Hepatic stellate cell (primary cell): ENCODE measurements around the gene PRADC1.
"Not testable (repeated sequence)": the region's sequence is repeated elsewhere in the genome, so short reads cannot be mapped to it uniquely, and the experiment has no call there.

ENCODE experiments used
- DNase-seq: peaks from one replicate; pipeline ENCODE4 v3.0.0; 2011; ENCODE audit warnings: low spot score

PRADC1 gene

DNA sequence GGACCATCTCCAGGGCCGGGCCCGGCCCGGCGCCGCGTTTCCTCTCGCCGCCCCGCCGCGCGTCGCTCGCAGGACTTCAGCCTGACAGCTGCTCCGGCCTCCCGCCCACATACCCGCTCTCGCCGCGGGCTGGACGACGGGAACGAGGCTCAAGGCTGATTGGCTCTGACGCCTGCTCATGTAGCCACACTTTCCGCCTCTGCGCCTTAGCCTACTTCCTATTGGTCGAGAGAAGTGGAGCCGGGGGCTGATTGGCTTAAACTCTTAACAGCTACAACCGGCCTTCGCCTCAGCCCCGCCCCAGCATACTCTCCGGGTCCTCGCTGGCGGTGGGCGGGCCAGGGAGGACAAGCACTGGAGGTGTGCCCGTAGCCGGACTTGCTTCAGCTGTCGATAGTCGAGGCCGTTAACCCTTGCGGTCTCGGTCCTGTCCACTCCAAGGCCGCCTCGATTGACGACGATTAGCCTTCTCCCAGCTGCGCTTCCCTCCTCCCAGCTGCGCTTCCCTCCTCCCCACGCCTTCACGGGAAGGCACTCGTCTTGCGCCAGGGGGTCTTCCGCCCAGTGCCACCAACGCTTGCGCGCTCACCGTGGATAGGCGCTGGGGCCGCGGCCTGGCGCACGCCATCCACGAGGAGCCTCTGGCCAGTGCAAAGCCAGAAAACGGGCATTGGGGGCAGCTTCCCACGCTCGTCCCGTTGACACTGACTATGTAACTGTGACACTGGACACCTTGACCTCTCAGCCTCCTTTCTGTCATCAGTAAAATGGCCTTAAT is at the start of gene PRADC1:
Gene PRADC1 (minus strand): TSS at position 86 of the 778 bp plus-strand sequence. CDS start 79 bp downstream, at position 7.
- peak; percentile 100 for DNase-seq

DNA sequence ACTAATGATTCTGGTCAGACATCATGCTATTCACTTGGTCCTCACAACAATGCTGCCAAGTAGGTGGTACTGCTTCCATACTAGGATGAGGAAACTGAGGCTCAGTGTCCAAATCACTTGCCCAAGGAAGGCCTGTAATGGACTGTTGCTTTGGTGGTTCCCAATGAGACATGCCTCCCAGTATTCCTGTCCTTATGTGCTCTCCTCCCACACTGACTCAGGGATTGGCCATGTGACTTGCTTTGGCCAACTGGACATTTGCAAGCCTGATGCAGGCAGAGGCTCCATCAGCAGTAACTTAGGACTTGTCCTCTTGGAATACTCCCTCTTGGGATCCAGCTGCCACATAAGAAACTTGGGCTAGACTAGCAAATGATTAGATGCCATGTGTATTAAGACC is 48.2 kb upstream of the PRADC1 start:
- no peak for DNase-seq

GRCh38 chr2:73279852-73280251 is 46.8 kb upstream of the PRADC1 start:
- DNase-seq, result no peak

GRCh38 chr2:73272270-73272669 is 39.2 kb upstream of the PRADC1 start:
- DNase-seq, result no peak

DNA sequence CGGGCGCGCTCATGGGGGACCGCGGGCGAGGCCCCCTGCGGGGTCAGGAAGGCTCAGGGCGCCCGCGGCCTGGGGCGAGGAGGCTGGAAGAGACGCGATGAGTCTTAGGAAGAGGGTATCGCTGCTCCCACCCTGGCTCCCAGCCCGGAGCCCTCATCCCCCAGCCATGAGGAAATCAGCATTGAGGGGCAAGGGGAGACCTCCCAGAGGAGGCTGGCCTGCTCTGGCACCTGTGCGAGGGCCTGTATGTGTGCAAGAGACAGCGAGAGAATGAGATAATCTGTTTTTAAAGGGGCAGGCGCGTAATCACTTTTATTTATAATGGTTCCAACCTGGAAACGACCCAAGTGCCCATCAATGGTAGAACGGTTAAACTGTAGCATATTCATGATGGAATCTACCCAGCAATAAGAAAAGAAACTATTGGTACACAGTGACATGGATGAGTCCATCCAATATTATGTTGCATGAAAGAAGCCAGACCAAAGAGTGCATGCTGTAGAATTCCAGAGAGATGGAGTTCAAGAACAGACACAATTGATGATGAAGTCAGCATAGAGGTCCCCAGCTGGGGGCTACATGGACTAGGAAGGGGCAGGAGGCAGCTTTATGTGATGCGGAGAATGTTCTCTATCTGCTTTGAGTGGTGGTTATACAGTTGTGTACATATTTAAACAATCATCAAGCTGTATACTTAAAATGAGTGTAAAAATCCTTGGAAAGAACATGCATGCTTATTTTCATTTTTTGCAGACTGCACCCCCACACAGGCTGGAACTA is 36.8 kb upstream of the PRADC1 start:
- no peak for DNase-seq

GRCh38 chr2:73268830-73269685 is 36.0 kb upstream of the PRADC1 start:
- DNase-seq, result no peak

DNA sequence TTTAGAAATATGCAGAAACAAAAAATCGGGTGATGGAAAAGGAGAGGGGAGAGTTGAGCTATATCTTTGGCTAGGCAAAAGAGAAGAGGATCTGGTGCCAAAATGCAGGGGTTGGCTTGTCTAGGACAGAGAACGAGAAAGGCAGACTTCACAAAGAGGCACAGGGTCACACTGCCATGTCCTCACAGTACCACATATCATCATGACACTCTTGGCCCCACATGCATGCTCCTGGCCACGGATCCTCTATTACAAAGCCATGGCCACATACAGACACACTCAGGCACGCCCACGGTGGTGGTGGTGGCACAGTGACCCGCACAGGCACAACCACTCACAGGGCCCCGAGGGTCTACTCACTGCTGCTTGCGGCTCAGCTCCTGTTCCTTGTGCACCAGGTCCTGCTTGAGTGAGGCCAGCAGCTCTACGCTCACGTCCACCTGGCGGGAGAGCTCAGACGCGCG is 35.4 kb upstream of the PRADC1 start:
- DNase-seq, result no peak

- no peak for DNase-seq
Measured at GRCh38 chr2:73267008-73267407, 34.0 kb upstream of the PRADC1 start.

GRCh38 chr2:73266061-73266901 is 33.2 kb upstream of the PRADC1 start:
- DNase-seq, result no peak

GRCh38 chr2:73265298-73266060 is 32.4 kb upstream of the PRADC1 start:
- DNase-seq, result no peak

GRCh38 chr2:73264783-73265182 is 31.7 kb upstream of the PRADC1 start:
- no peak for DNase-seq

- DNase-seq, result no peak
Measured at GRCh38 chr2:73264332-73264606, 31.2 kb upstream of the PRADC1 start.

- no peak for DNase-seq
Measured at GRCh38 chr2:73263540-73264331, 30.7 kb upstream of the PRADC1 start.

DNA sequence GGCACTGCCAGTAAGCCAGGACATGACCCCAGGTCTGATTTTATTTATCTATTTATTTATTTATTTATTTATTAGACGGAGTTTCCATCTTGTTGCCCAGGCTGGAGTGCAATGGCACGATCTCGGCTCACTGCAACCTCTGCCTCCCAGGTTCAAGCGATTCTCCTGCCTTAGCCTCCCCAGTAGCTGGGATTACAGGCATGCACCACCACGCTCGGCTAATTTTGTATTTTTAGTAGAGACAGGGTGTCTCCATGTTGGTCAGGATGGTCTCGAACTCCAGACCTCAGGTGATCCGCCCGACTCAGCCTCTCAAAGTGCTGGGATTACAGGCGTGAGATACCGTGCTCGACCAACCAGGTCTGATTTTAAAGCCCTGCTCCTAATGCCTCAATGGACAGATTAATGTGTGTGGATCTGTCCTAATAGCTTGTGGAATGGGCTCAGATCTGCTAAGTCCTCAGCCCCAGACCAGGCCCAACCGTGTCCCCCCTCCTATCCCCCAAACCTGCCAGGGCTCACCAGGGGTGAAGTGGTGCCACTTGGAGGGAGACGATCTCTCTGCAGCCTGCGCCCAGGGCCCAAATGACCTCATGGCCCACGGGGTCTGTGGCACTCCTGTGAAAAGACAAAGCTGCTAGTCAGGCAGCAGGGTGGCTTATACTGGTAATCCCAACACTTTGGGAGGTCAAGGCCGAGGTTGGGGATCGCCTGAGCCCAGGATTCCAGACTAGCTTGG is 29.8 kb upstream of the PRADC1 start:
- not testable (repeated sequence) for DNase-seq

DNA sequence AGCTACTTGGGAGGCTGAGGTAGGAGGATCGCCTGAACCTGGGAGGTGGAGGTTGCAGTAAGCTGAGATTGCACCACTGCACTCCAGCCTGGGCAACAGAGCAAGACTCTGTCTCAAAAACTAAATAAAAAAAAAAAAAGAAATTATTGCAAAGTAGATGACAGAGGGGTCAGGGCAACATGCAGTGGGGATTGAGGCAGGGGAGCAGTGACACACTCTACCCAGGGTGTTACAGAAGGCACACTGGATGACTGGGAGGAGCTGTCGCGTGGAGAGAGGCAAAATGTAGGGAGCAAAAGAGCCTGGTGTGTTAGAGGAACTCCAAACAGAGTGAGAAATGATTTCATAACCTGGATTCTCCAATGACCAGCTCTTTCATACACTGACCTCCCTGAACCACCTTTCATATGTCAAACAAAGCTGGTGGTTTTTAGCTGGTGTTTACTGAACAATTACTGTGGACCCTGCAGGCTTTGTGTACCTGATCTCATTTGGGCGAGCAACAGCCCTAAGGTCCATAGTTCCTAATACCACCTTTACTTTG is 29.1 kb upstream of the PRADC1 start:
- DNase-seq, result no peak

- DNase-seq, result peak; percentile 91
Measured at GRCh38 chr2:73260338-73260984, 27.4 kb upstream of the PRADC1 start.

DNA sequence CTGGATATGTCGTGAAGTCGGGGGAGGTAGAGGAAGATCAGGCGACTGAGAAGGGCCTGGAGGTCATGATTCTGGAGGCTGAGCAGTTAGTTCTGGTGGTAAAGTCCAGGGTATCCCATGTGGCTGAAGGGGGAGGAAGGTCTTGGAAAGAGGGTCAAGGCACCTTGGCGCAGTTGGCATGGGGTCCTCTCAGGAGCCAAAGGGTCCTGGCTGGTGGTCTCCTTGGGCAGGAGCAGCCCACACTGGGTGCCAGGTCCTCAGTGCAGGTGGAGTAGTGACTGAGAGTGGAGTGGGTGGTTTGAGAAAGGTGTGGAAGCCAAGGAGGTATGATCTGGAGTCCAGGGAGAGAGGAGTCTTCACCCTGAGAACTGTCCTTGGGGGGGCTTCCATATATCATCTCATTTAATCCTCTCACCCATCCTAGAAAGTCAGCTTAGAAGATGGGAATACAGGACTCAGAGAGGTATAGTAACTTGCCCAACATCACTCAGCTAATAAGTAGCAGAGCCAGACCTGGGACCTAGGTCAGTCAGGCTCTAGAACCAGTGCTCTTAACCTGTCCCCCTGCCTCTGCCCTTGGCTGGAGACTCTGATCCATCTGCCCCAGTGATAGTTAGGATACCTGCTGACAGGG is 26.8 kb upstream of the PRADC1 start:
- DNase-seq, result no peak

DNA sequence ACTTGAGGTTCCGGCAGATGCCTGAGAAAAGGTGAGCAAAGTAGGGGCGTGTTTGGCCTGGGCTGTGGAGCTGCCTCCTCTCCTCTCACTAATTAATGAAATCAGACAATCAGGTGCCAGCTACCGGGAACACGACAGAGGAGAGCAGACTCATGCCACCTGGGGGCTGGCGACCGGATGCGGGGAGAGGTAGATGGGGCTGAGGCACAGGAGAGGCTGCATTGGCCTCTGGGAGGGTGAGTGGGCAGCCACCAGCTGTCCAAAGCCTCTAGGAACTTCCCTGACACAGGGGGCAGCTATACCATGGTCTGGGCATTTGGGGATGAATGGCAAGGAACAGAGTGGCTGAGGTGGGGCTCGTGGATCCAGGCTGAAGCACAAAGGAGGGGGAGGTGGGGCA is 26.2 kb upstream of the PRADC1 start:
- no peak for DNase-seq
